Esophagus squamous epithelium (tissue), 4 donors: ENCODE results near the gene EYS.

Experiments
- CTCF ChIP-seq, 6 experiments: fragments of 450-650 bp in 4 of 6; fragments of 200-600 bp in 2 of 6; sonication (generic) in 2 of 6; IDR thresholded peaks; one replicate each; pipeline ENCODE4 v1.5.1; 2016 to 2019; ENCODE audit warnings: antibody characterized with exemption in 6 of 6, mild to moderate bottlenecking in 4 of 6, moderate library complexity in 4 of 6
- POLR2A ChIP-seq, 4 donors: fragments of 450-650 bp; IDR thresholded peaks; one replicate each; pipeline ENCODE4 v1.6.1; 2017; ENCODE audit warnings: antibody characterized with exemption in 4 of 4, mild to moderate bottlenecking in 4 of 4, moderate library complexity in 3 of 4

- TF ChIP-seq CTCF (IDR thresholded peaks at IDR 0.05) (no peak), POLR2A (IDR thresholded peaks at IDR 0.05) (no peak)
Observed at GRCh38 chr6:65191471-65191870, 515.6 kb downstream of the EYS start.
